ENCODE results near the gene COMMD1. TPM values are rescaled to one million over a fixed set of nuclear protein-coding genes. Genes with fewer than 3 reads are reported as not detected.
A peak's percentile ranks its signal among the peaks of the same experiment; 100 is the strongest.
"Not testable (repeated sequence)": the region's sequence is repeated elsewhere in the genome, so short reads cannot be mapped to it uniquely, and the experiment has no call there.

COMMD1 gene
- total RNA-seq, 4 donors from 2014 or later: 8.5 to 80.7 (median 48.2) TPM

GRCh38 chr2:61909116-61909515, 3.6 kb downstream of the COMMD1 start:
- Histone ChIP-seq H3K4me1 (peaks cover 0 to 3% of the 10 kb centered on the region in 2 donors), H3K36me3 (no peaks in the 10 kb centered on the region), H3K27me3 (no peaks in the 10 kb centered on the region), H3K27ac (no peak overlapping the region), H3K9me3 (no peaks in the 10 kb centered on the region), H3K4me3 (no peak overlapping the region)
- intact Hi-C loops (cut with DNase I; ENCODE audit: low total_unique reads): no loop called here
- no peak for DNase-seq
- TF ChIP-seq POLR2A (IDR thresholded peaks at IDR 0.05) (no peak), CTCF (IDR thresholded peaks at IDR 0.05) (no peak)

GRCh38 chr2:61910603-61911002, 5.1 kb downstream of the COMMD1 start:
- Histone ChIP-seq H3K27ac (no peak overlapping the region), H3K4me1 (peaks cover 0 to 3% of the 10 kb centered on the region in 2 donors), H3K27me3 (no peaks in the 10 kb centered on the region), H3K9me3 (no peaks in the 10 kb centered on the region), H3K36me3 (no peaks in the 10 kb centered on the region), H3K4me3 (no peak overlapping the region)
- intact Hi-C loops (cut with DNase I; ENCODE audit: low total_unique reads): no loop called here
- no peak for DNase-seq
- TF ChIP-seq POLR2A (IDR thresholded peaks at IDR 0.05) (no peak), CTCF (IDR thresholded peaks at IDR 0.05) (peak in 1 of 4 experiments; percentile 9)

- H3K4me1 ChIP-seq: peaks cover 0 to 3% of the 10 kb centered on the region in 2 donors
- H3K36me3 ChIP-seq: no peaks in the 10 kb centered on the region
- TF ChIP-seq CTCF (IDR thresholded peaks at IDR 0.05) (no peak), POLR2A (IDR thresholded peaks at IDR 0.05) (no peak)
- intact Hi-C loops (cut with DNase I; ENCODE audit: low total_unique reads): no loop called here
- H3K27ac ChIP-seq: no peak overlapping the region
- no peak overlapping the region for H3K4me3 ChIP-seq
- H3K27me3 ChIP-seq: no peaks in the 10 kb centered on the region
- H3K9me3 ChIP-seq: no peaks in the 10 kb centered on the region
- DNase-seq: no peak
These were observed 6.0 kb downstream of the COMMD1 start for GRCh38 chr2:61911510-61911909.

GRCh38 chr2:61914794-61915193, 9.3 kb downstream of the COMMD1 start:
- H3K4me3 ChIP-seq, H3K27ac ChIP-seq, H3K4me1 ChIP-seq, H3K27me3 ChIP-seq, H3K9me3 ChIP-seq, H3K36me3 ChIP-seq, DNase-seq: not testable (repeated sequence)
- intact Hi-C loops (cut with DNase I; ENCODE audit: low total_unique reads): loop anchor here (5.0 kb wide), 1 partner anchor 498 kb away; no protein-coding TSS in a partner anchor

- TF ChIP-seq POLR2A (IDR thresholded peaks at IDR 0.05) (no peak), CTCF (IDR thresholded peaks at IDR 0.05) (no peak)
- DNase-seq: no peak
- Histone ChIP-seq H3K36me3 (no peaks in the 10 kb centered on the region), H3K27ac (peak overlapping the region; percentile 39 to 55), H3K27me3 (no peaks in the 10 kb centered on the region), H3K9me3 (no peaks in the 10 kb centered on the region), H3K4me3 (no peak overlapping the region), H3K4me1 (no peaks in the 10 kb centered on the region)
- intact Hi-C loops (cut with DNase I; ENCODE audit: low total_unique reads): no loop called here
These were observed 15.1 kb downstream of the COMMD1 start for GRCh38 chr2:61920548-61920947.

- H3K36me3 ChIP-seq: no peaks in the 10 kb centered on the region
- no peak for DNase-seq
- no peak for TF ChIP-seq POLR2A (IDR thresholded peaks at IDR 0.05)
- TF ChIP-seq CTCF (IDR thresholded peaks at IDR 0.05): no peak
- H3K27me3 ChIP-seq: no peaks in the 10 kb centered on the region
- H3K9me3 ChIP-seq: no peaks in the 10 kb centered on the region
- H3K4me3 ChIP-seq: no peak overlapping the region
- no peaks in the 10 kb centered on the region for H3K4me1 ChIP-seq
- H3K27ac ChIP-seq: no peak overlapping the region
- intact Hi-C loops (cut with DNase I; ENCODE audit: low total_unique reads): no loop called here
These were observed 17.2 kb downstream of the COMMD1 start for GRCh38 chr2:61922714-61923113.

All from uterus (tissue), 4 donors.